Fibroblast of pulmonary artery (primary cell): ENCODE results near the gene TCOF1.

ENCODE experiments used
- DNase-seq: peaks from one replicate; pipeline ENCODE4 v3.0.0-alpha.2; 2010; ENCODE audit warnings: low read depth
- H3K4me3 ChIP-seq: replicated peaks from 2 replicates; pipeline ENCODE4 v1.5.1; 2011; ENCODE audit warnings: low read depth, mild to moderate bottlenecking, control low read depth, low read length, moderate library complexity
- CTCF ChIP-seq: IDR thresholded peaks from 2 replicates; pipeline ENCODE4 v1.5.1; 2011; ENCODE audit warnings: mild to moderate bottlenecking, control low read depth, low read length, inconsistent platforms; ENCODE audit errors: missing control alignments

TCOF1 gene

GRCh38 chr5:150313501-150313900 lies 44.0 kb upstream of the TCOF1 start:
- no peak for TF ChIP-seq CTCF
- no peak for DNase-seq
- H3K4me3 ChIP-seq: no peak overlapping the region

DNA sequence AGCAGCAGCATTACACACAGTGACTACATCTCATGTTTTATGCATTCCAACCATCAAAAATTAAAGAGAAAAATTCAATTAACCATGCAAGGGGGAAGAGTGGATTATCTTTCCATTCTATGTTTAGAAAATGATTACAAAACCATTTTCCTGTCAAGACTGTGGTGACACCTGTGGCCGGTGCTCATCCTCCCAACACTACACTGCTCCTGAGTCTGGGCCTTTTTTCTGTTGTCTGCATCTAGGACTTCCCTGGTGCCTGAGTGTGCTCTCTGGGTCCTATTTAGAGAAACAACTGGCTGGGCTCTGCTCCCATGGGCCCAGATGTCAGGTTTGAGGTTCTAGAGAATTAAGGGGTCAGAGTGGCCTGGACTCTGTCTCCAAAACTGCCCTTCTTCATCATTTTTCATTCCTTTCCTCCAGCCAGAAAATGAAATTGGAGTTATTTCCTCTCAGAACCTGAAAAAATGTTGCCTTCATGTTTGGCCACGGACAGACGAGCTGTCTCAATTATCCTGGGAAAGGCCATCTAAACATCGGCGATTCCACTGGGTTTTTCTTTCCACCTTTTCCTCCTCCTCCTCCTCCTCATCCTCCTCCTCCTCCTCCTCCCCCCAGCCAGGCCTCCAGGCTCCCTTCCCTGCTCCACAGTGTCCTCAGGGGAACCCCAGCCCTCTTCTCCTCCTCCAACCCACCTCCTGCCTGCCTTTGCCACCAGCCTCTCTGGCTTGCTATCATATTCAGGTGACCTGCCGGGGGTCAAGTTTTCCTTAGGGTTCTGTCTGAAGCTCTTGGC lies 43.4 kb upstream of the TCOF1 start:
- no peak for TF ChIP-seq CTCF
- H3K4me3 ChIP-seq: no peak overlapping the region
- DNase-seq: no peak

DNA sequence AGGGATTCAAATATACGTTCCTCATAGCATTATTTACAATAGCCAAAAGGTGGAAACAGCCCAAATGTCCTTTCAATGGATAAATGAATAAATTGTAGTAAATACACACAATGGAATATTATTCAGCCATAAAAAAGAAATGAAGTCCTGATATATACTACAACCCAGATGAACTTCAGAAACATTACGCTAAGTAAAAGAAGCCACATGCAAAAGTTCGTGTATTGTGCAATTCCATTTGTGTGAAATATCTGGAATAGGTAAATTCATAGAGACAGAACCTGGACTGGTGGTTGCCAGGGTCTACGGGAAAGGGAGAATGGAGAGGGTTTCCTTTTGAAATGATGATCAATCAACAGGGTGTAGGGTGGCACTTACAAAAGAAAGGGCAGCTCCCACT lies 42.3 kb upstream of the TCOF1 start:
- DNase-seq: no peak
- no peak for TF ChIP-seq CTCF
- H3K4me3 ChIP-seq: no peak overlapping the region

DNA sequence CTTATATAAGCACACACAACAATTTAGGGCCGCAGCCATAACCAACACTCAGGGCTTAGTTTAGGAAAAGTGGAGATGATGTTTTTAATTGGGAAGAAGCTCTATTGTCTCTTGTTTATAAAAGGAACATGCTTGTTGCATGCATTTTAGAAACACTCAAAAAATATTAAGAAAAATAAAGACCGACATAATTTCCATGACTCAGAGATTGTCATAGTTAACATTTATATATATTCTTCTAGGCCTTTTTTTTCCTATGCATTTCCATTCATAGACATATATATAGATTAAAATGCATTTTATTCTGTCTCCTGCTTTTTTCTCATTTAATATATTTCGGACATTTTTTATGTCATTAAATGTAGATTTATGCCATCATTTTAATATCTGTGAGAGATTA lies 41.2 kb upstream of the TCOF1 start:
- no peak overlapping the region for H3K4me3 ChIP-seq
- no peak for DNase-seq
- no peak for TF ChIP-seq CTCF

GRCh38 chr5:150317048-150318003 lies 40.2 kb upstream of the TCOF1 start:
- DNase-seq: peak; percentile 83

More at GRCh38 chr5:150317048-150318003, 40.2 kb upstream of the TCOF1 start:
- H3K4me3 ChIP-seq: no peak overlapping the region
- TF ChIP-seq CTCF: no peak
